Inflammatory macrophage (primary cell): ENCODE results near the gene LMAN2.
"Not testable (repeated sequence)": the region's sequence is repeated elsewhere in the genome, so short reads cannot be mapped to it uniquely, and the experiment has no call there.

Experiments
- DNase-seq, 2 donors: peaks; one replicate each; pipeline ENCODE4 v3.0.0-alpha.2; 2020 to 2022

LMAN2 gene

GRCh38 chr5:177378884-177379883 is 27.7 kb upstream of the LMAN2 start:
- DNase-seq = peak in 1 of 2 donors; percentile 26

- no peak for DNase-seq
Observed at GRCh38 chr5:177377851-177378776, 26.6 kb upstream of the LMAN2 start.

GRCh38 chr5:177376107-177376506 is 24.6 kb upstream of the LMAN2 start:
- no peak for DNase-seq

GRCh38 chr5:177375516-177375915 is 24.0 kb upstream of the LMAN2 start:
- not testable (repeated sequence) for DNase-seq

- no peak for DNase-seq
Observed at GRCh38 chr5:177374211-177374610, 22.7 kb upstream of the LMAN2 start.

- no peak for DNase-seq
Observed at GRCh38 chr5:177373806-177374205, 22.3 kb upstream of the LMAN2 start.

- no peak for DNase-seq
Observed at GRCh38 chr5:177372910-177373309, 21.4 kb upstream of the LMAN2 start.

GRCh38 chr5:177372034-177372896 is 20.8 kb upstream of the LMAN2 start:
- peak in 1 of 2 donors; percentile 23 for DNase-seq

- no peak for DNase-seq
Observed at GRCh38 chr5:177371120-177372033, 19.9 kb upstream of the LMAN2 start.

GRCh38 chr5:177370488-177371119 is 19.1 kb upstream of the LMAN2 start:
- peak; percentile 54 to 72 for DNase-seq

GRCh38 chr5:177369645-177370440 is 18.4 kb upstream of the LMAN2 start:
- no peak for DNase-seq

- peak; percentile 35 for DNase-seq
Observed at GRCh38 chr5:177368869-177369644, 17.6 kb upstream of the LMAN2 start.

GRCh38 chr5:177367981-177368868 is 16.8 kb upstream of the LMAN2 start:
- no peak for DNase-seq

GRCh38 chr5:177367323-177367848 is 15.9 kb upstream of the LMAN2 start:
- no peak for DNase-seq

- no peak for DNase-seq
Observed at GRCh38 chr5:177366528-177367322, 15.3 kb upstream of the LMAN2 start.

- no peak for DNase-seq
Observed at GRCh38 chr5:177365845-177366527, 14.5 kb upstream of the LMAN2 start.
